Mesenchymal stem cell (in vitro differentiated cells and primary cell): ENCODE results near the gene TAS2R40.
A peak's percentile ranks its signal among the peaks of the same experiment; 100 is the strongest.

ENCODE experiments used
- DNase-seq: peaks from one replicate; pipeline ENCODE4 v3.0.0-alpha.2; 2013
- H2AFZ ChIP-seq: one replicate; pipeline ENCODE4 v1.6.1; 2013; ENCODE audit warnings: low read depth, mild to moderate bottlenecking, control low read depth, inconsistent platforms, low read length, moderate library complexity
- H2AK5ac ChIP-seq: 2 replicates; pipeline ENCODE4 v1.6.1; 2013; ENCODE audit warnings: low read length, moderate library complexity, mild to moderate bottlenecking, inconsistent platforms; ENCODE audit not compliant: severe bottlenecking
- H2BK120ac ChIP-seq: one replicate; pipeline ENCODE4 v1.6.1; 2013; ENCODE audit warnings: low read depth, mild to moderate bottlenecking, inconsistent platforms, low read length, moderate library complexity
- H2BK12ac ChIP-seq, 2 experiments: one replicate each; pipeline ENCODE4 v1.6.1; 2013; ENCODE audit warnings: inconsistent platforms in 2 of 2, low read length in 2 of 2, mild to moderate bottlenecking in 2 of 2, moderate library complexity in 2 of 2, control low read depth in 1 of 2
- H2BK15ac ChIP-seq: one replicate; pipeline ENCODE4 v1.6.1; 2013; ENCODE audit warnings: mild to moderate bottlenecking, low read depth, inconsistent platforms; ENCODE audit not compliant: poor library complexity, severe bottlenecking
- H2BK5ac ChIP-seq: 2 replicates; pipeline ENCODE4 v1.6.1; 2013; ENCODE audit warnings: low read depth, mild to moderate bottlenecking, low read length, control low read depth, inconsistent platforms; ENCODE audit not compliant: poor library complexity, severe bottlenecking
- H3K14ac ChIP-seq, 2 experiments: one replicate each; pipeline ENCODE4 v1.6.1; 2013; ENCODE audit warnings: inconsistent platforms in 2 of 2, low read length in 2 of 2, control low read depth in 1 of 2, mild to moderate bottlenecking in 1 of 2, moderate library complexity in 1 of 2
- H3K18ac ChIP-seq, 2 experiments: one replicate each; pipeline ENCODE4 v1.6.1; 2013; ENCODE audit warnings: inconsistent platforms in 2 of 2, low read length in 2 of 2, control low read depth in 1 of 2, low read depth in 1 of 2, mild to moderate bottlenecking in 1 of 2
- H3K23ac ChIP-seq, 2 experiments: one replicate each; pipeline ENCODE4 v1.6.1; 2013; ENCODE audit warnings: inconsistent platforms in 2 of 2, low read length in 2 of 2, mild to moderate bottlenecking in 2 of 2, moderate library complexity in 2 of 2, control low read depth in 1 of 2
- H3K27ac ChIP-seq: 2 replicates; pipeline ENCODE4 v1.5.1; 2013; ENCODE audit warnings: mild to moderate bottlenecking, moderate library complexity, low read length, control low read depth, inconsistent platforms; ENCODE audit not compliant: poor library complexity, severe bottlenecking
- H3K27me3 ChIP-seq, 2 experiments: 2 replicates each; pipeline versions ENCODE4 v1.6.1 to v1.7.0; 2013; ENCODE audit warnings: low read length in 2 of 2, mild to moderate bottlenecking in 2 of 2, moderate library complexity in 2 of 2, control low read depth in 1 of 2, inconsistent platforms in 1 of 2; ENCODE audit not compliant: control insufficient read depth in 1 of 2, insufficient read depth in 1 of 2
- H3K36me3 ChIP-seq, 2 experiments: 2 replicates each; pipeline versions ENCODE4 v1.6.1 to v1.7.0; 2013; ENCODE audit warnings: low read length in 2 of 2, control low read depth in 1 of 2, inconsistent platforms in 1 of 2, low read depth in 1 of 2, mild to moderate bottlenecking in 1 of 2; ENCODE audit not compliant: insufficient read depth in 2 of 2, control insufficient read depth in 1 of 2
- H3K4ac ChIP-seq, 2 experiments: one replicate each; pipeline ENCODE4 v1.6.1; 2013; ENCODE audit warnings: inconsistent platforms in 2 of 2, low read length in 2 of 2, mild to moderate bottlenecking in 2 of 2, moderate library complexity in 2 of 2, control low read depth in 1 of 2, low read depth in 1 of 2
- H3K4me1 ChIP-seq: 2 replicates; pipeline ENCODE4 v1.6.1; 2013; ENCODE audit warnings: low read depth, low read length, control low read depth; ENCODE audit not compliant: control insufficient read depth, insufficient read depth
- H3K4me2 ChIP-seq: 2 replicates; pipeline ENCODE4 v1.6.1; 2013; ENCODE audit warnings: low read length, mild to moderate bottlenecking, inconsistent platforms; ENCODE audit not compliant: poor library complexity, severe bottlenecking
- H3K4me3 ChIP-seq, 2 experiments: 2 replicates each; pipeline versions ENCODE4 v1.5.1 to v1.7.0; 2013; ENCODE audit warnings: low read length in 2 of 2, mild to moderate bottlenecking in 2 of 2, control low read depth in 1 of 2, low read depth in 1 of 2; ENCODE audit not compliant: insufficient read depth in 1 of 2
- H3K79me1 ChIP-seq: replicated peaks from 2 replicates; pipeline ENCODE4 v1.6.1; 2013; ENCODE audit warnings: mild to moderate bottlenecking, control low read depth, low read length, inconsistent platforms; ENCODE audit not compliant: poor library complexity, severe bottlenecking
- H3K9ac ChIP-seq: 2 replicates; pipeline ENCODE4 v1.7.0; 2013; ENCODE audit warnings: mild to moderate bottlenecking, low read length, moderate library complexity
- H3K9me3 ChIP-seq: 2 replicates; pipeline ENCODE4 v1.7.0; 2013; ENCODE audit warnings: mild to moderate bottlenecking, low read length; ENCODE audit not compliant: control insufficient read depth
- H4K8ac ChIP-seq: one replicate; pipeline ENCODE4 v1.6.1; 2013; ENCODE audit warnings: inconsistent platforms, mild to moderate bottlenecking, low read length, moderate library complexity
- H4K91ac ChIP-seq: one replicate; pipeline ENCODE4 v1.6.1; 2013; ENCODE audit warnings: mild to moderate bottlenecking, low read length, inconsistent platforms
- WGBS: methylation state at CpG from one replicate; pipeline ENCODE4 v1.1.7; 2013; ENCODE audit warnings: mixed read lengths; 5-methylcytosine and 5-hydroxymethylcytosine counted together

TAS2R40 gene

DNA sequence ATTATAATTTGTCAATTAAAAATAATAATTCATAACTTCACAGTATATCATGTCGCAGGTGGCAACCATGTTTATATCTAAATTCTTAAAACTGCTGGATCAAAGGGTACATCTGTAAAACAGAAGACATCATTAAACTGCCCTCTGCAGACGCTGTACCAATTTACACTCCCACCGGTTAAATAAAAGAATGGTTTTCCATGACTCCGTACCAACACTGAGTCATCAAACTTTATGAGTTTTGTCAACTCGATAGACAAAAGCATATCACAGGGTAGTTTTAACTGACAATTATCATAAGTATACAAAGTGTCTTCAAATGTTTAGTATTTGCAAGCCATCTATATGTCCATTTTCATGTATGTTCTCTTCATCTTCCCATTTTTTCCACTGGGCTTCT lies 35.7 kb downstream of the TAS2R40 start:
- no peak for DNase-seq
- Histone ChIP-seq H3K18ac (no peak overlapping the region), H3K9me3 (no peaks in the 10 kb centered on the region), H3K4ac (no peak overlapping the region), H3K27me3 (no peaks in the 10 kb centered on the region), H3K4me1 (no peaks in the 10 kb centered on the region), H3K27ac (no peak overlapping the region), H3K4me3 (no peak overlapping the region), H3K79me1 (no peaks in the 10 kb centered on the region), H3K4me2 (no peak overlapping the region), H3K36me3 (no peaks in the 10 kb centered on the region), H2BK5ac (no peak overlapping the region), H2AFZ (no peak overlapping the region), H2AK5ac (no peak overlapping the region), H2BK12ac (no peak overlapping the region), H4K8ac (no peak overlapping the region), H3K23ac (no peak overlapping the region), H4K91ac (no peak overlapping the region), H2BK120ac (no peak overlapping the region), H3K9ac (no peak overlapping the region), H2BK15ac (no peak overlapping the region), H3K14ac (no peak overlapping the region)
- WGBS = 88% methylated on average over 4 of the region's 5 CpGs

- Histone ChIP-seq H4K8ac (no peak overlapping the region), H3K4ac (no peak overlapping the region), H3K79me1 (peaks cover 5% of the 10 kb centered on the region), H3K14ac (no peak overlapping the region), H2BK120ac (no peak overlapping the region), H3K4me1 (peaks cover under 1% of the 10 kb centered on the region), H2BK15ac (no peak overlapping the region), H3K9ac (no peak overlapping the region), H3K27ac (no peak overlapping the region), H3K4me3 (no peak overlapping the region), H2AFZ (no peak overlapping the region), H3K18ac (no peak overlapping the region), H3K36me3 (no peaks in the 10 kb centered on the region), H3K4me2 (no peak overlapping the region), H2AK5ac (no peak overlapping the region), H3K27me3 (no peaks in the 10 kb centered on the region), H2BK5ac (no peak overlapping the region), H2BK12ac (no peak overlapping the region), H4K91ac (no peak overlapping the region), H3K9me3 (no peaks in the 10 kb centered on the region), H3K23ac (no peak overlapping the region)
- DNase-seq = peak; percentile 25
- 53% methylated on average over 2 of the region's 2 CpGs for WGBS
Observed at GRCh38 chr7:143258831-143259230, 37.0 kb downstream of the TAS2R40 start.

- no peak for DNase-seq
- Histone ChIP-seq H4K91ac (no peak overlapping the region), H2BK120ac (no peak overlapping the region), H3K27ac (no peak overlapping the region), H2BK15ac (no peak overlapping the region), H2AK5ac (no peak overlapping the region), H3K14ac (no peak overlapping the region), H2BK12ac (no peak overlapping the region), H3K4me1 (peaks cover 8% of the 10 kb centered on the region), H2AFZ (no peak overlapping the region), H2BK5ac (no peak overlapping the region), H3K9me3 (no peaks in the 10 kb centered on the region), H3K4ac (no peak overlapping the region), H3K23ac (no peak overlapping the region), H3K18ac (no peak overlapping the region), H3K9ac (no peak overlapping the region), H3K4me3 (no peak overlapping the region), H3K27me3 (no peaks in the 10 kb centered on the region), H3K4me2 (no peak overlapping the region), H4K8ac (no peak overlapping the region), H3K79me1 (peaks cover 14% of the 10 kb centered on the region), H3K36me3 (peaks cover 2 to 3% of the 10 kb centered on the region in 2 experiments)
- 100% methylated on average over 1 of the region's 2 CpGs for WGBS
Observed at GRCh38 chr7:143259765-143260164, 37.9 kb downstream of the TAS2R40 start.

GRCh38 chr7:143261901-143262300 lies 40.1 kb downstream of the TAS2R40 start:
- Histone ChIP-seq H2BK120ac (no peak overlapping the region), H3K9me3 (no peaks in the 10 kb centered on the region), H4K8ac (no peak overlapping the region), H4K91ac (no peak overlapping the region), H2AFZ (no peak overlapping the region), H3K36me3 (peaks cover 6 to 22% of the 10 kb centered on the region in 2 experiments), H3K4me1 (peaks cover 12% of the 10 kb centered on the region), H3K14ac (no peak overlapping the region), H3K4ac (no peak overlapping the region), H3K4me2 (no peak overlapping the region), H2AK5ac (no peak overlapping the region), H3K18ac (no peak overlapping the region), H3K27ac (no peak overlapping the region), H3K79me1 (peaks cover 21% of the 10 kb centered on the region), H3K4me3 (no peak overlapping the region), H2BK12ac (peak overlapping the region in 1 of 2 experiments; percentile 38), H3K9ac (no peak overlapping the region), H3K23ac (no peak overlapping the region), H3K27me3 (no peaks in the 10 kb centered on the region), H2BK5ac (no peak overlapping the region), H2BK15ac (no peak overlapping the region)
- no peak for DNase-seq
- WGBS = 71% methylated on average over 1 of the region's 1 CpG
